NCI-H2171 treated with DMSO at 0.1 percent for 48 hours (cell line): ENCODE data around the gene FOXP1.

Experiments used
- DNase-seq: peaks from one replicate; lab custom pipeline; 2025; lab: John Stamatoyannopoulos, UW

The FOXP1 gene

DNA sequence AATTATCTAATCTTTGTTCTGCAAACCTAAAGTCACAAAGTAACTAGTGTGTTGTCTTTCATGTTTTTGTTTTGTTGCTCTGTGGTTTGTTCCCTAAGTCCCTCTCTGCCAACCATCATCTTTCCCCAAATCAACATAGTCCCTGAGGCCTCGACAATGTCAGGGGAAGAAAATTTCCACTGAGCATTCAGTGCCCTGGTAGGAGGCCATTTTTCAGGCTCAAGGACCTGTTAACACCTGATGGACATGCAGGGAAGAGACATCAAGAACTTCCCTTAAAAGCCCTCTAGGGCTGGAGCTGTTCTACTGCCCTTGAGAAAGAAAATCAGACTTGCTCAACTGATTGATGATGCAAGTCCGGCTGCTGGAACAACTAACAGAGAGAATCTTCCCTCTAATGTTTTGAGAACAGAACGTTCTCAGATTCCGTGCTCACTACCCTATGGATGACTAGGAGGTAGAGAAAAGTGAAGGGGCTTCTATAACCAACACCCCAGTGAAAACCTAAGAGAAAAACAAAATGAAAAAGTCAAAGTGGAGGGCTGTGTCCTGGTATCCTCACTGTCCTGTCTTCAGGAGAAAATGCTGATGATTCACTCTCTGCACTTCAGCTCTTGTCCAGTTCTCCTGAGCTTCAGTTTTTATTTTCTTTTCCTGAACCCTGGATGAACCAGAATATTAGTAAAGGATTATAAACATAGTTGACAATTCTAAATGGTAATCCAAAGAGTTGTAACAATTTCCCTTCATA, 373.1 kb downstream of the FOXP1 start:
- DNase-seq = no peak

DNA sequence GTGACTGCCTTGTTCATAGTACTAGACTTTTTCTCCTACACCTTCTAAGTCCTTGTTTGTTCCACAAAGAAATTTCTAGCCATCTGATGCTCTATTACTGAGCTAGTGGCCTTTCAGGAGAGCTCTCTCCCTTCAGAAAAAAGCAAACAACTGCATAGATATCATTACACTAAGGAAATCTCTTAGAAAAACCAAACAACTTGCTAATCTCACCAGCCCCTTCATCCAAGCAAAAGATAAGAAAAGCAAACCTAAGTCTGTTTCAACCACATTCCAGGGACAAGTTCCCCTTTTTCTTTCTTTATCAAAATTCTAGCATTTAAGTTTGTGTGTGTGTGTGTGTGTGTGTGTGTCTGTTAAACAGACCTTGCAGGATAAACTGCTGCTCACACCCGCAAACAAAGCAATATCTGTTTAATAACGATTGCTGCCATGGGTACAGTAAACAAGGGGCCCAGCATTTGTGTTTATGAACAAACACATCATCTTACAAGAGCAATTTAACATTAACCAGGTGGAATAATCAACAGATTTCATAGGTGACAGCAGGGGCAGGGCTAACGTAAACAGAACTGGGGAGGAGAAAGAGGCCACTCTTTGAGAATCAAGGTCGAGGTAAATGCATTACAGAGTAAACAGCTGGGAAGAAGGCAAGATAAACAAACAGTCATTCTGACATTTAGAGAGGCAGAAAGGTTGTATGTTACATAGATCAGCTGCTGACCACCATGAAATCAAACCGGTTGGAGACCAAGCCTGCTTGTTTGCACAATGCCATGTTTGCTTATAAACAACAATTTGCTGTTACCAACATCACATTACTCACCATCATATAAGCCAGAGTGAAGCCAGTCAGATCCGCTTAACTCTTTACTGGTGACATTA, 375.1 kb downstream of the FOXP1 start:
- DNase-seq = peak; percentile 58

DNA sequence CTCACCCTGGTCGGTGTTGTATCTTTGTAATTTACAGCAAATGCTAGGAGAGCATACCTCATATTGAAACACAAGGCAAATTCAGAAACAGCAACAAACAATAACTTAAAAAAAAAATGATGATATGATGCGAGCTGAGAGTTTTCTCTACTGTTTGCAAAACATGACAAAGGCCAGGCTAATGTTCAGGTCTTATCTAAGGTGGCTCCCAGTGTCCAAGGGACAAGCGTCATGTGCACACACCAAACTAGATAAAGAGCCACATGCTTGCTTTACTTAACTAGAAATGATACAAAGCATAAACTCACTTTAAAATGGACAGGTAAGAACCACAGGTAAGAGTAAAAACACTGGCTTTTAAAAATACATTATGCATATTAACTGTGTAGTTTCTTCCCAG, 375.9 kb downstream of the FOXP1 start:
- no peak for DNase-seq

DNA sequence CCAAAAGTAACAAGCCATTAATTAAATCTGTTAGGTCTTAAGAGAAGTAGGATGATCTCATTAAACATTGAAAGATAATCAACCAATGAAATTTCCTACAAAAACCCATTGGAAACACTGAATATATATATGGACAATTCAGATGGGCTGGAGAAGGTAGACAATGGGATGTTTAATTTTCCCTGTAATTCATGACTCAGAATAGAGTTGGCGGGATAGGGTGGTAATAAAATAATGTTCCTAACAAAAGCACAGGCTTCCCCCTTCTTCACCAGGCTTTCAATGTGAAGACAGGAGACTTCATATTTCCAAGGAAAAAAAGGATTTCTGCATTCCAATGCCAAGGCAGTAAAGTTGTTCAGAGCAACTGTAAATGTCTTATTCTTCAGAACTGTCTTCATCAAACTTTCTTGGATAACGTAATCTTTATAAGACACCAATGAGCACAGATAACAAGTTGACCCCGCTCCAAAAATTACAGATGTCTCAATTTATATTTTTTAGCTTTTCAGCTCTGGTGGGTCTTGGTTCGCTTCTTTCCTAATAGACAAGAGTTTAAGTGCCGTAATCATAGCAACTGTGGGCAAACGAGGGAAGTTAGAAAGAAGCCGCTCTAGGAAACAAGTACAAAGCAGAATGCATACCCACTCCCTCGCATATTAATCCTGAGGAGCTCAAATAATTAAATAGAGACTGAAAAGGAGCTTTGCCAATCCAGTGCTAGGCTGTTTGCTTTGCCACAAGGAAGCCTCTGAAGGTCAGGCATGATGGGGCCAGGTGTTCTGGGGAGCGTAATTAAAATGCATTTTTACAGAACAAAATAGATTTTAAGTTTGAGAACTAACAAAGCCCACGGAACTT, 377.0 kb downstream of the FOXP1 start:
- DNase-seq = no peak

DNA sequence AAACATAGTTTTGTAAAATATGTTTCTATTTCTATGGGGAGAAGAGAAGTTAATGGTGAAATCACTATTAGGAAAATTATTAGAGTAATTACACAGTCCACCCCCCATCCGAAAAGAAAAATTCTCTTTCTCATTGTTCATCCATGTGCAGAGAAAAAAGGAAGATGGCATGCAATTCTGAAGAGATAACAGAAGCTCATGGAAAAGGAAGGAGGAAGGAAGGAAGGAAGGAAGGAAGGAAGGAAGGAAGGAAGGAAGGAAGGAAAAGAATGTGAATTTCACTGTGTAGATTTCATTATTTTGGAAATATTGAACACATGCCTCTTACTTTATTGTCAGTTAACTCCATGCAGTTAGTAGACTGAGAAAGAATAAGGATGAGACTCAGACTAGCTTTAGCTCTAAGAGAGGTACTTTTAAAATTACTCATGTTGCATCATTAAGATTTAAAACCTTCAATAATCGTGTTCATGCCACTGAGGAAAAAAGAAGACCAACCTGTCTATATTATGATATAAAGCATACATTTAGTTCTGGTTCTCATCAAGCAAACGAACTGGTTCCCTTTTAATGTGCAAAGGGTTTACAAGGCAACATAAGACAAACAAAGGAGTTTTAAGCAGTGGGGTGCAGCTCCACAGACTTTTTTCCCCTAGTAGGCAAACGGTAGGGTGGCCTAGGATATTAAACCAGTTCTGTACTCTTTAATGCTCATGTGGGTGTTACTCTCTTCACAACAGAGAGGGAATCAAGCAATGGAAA, 379.6 kb downstream of the FOXP1 start:
- no peak for DNase-seq

DNA sequence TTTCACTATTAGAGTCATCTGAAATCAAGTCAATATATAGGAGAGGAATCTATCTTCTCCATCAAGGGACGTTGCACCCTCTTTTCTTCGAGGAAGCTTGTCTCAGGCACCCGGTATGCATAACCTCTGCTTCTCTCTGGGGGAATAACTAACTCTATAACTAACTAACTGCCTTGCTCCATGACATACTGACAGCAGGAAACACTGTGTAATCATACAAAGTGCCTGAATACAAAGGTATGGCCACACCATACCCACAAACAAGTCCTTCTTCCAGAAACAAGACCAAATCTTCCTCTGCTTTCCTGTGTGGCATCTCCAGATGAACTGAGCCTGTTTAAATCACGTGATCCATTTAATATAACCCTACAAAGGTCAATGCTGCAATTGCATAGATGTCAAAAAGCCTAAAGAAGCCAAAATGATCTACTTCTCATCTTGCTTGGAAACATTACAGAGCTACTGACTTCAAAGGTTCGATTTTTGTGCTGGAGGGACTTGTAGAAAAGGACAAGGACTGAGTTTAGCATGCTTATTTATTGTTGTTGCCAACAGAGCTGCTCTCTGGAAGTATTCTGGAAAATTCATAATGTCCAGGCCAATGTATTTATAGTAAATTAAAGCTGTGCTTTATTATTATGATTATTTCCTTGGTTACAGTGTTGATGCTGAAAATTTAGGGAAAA, 380.5 kb downstream of the FOXP1 start:
- DNase-seq = no peak

DNA sequence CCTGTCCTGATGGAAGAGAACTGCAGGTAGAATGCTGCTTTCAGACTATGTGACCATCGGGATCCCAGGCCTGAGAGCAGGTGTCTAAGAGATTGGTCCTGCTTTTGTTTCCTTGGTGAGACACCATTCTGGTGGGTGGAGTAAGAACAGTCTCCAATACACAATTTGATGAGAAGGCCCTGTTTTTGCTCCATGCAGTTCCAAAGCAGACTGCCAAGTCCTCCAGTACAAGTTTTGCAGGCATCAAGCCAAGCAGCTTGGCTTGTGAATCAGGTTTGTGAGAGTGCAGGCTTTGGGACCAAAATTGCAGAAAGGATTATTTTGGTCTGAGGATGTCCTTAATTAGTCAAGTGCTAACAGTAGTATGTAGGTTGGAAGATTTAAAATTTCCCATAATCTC, 381.6 kb downstream of the FOXP1 start:
- DNase-seq = no peak

DNA sequence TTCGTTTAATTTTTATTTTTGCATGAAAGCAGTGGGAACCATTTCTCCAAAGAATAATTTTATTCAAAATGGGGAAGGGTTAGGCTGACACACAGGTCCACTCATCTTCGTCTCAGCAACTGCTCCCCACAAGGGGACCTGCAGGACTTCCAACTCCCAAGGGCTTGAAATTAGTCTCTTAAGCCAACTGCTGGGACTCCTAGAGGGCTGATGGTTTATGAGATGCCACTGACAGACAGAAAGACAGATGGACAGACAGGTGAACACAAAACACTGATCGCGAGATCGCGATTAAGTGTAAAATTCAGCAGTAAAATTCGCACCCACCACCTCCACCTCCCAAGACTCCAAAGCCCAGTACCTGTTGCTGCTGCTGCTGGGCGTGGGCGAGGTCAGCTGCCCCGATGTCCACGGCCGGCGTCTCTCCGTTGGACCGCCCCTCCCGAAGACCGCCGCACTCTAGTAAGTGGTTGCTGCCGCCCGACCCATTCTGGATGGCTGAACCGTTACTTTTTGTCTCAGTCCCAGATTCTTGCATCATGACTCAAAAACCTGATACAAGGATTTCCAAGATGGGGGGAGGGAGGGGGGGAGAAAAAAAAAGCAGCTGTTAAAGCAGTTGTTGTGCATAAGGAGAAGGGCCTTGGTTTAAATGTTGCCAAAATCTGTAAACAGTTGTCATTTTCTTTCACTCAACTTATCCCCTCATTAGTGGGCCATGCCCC, 385.5 kb downstream of the FOXP1 start:
- no peak for DNase-seq

DNA sequence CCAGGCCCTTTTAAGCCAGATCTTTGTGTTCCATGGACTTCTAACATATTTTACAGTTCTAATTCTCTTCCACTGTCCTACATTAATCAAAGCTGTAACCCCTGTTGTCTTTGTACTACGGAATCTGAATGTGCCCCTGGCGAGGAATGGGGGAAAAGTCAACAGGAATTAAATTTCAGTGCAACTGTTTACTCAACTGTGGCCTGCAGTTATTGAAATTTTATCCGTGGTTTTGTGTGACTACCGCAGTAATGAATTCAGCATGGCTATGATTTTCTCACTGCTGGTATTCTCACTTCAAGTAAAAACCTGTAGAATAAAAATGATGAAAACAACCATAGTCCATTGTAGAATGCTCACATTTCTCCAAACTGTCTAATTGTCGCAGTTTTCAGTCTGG, 388.0 kb downstream of the FOXP1 start:
- DNase-seq = peak; percentile 63

DNA sequence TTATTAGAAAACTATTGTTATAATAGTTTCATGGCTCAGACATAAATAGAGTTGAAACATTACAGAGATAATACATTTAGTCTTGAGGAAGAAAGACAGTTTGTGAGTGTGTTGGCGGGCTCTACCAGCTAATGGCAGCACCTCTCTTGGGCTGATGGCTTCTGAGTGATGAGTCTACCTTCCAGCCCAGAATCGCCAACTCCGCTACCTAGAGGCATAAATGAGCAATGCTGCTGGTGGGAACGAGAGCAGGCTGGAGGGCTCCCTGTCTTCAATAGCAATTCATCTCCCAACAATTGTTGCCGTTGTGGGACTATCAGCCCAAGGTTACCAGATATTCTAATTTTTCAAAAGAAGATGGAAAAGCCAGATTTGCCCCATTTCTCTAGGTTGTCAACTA, 388.7 kb downstream of the FOXP1 start:
- DNase-seq = no peak

DNA sequence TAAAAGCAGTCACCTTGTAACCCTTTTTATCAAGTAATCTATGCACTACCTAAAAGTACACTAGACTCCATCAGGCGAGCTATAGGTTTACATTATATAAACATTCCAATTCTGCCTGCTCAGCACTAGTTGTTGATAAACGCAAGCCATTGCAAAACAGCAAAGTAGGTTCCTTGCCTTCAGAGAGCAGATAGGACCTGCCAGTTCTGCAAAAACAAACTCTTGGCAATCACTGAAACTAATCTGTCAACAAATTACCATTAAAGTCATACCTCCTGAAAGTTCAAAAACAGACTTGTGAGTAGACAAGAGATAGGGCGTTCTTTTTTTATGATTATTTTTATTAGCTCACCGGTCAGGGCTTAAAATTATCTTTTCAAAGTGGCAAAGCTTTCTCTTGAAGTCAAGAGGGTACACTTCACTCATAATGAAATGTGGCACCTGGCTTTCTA, 392.5 kb downstream of the FOXP1 start:
- DNase-seq = no peak

DNA sequence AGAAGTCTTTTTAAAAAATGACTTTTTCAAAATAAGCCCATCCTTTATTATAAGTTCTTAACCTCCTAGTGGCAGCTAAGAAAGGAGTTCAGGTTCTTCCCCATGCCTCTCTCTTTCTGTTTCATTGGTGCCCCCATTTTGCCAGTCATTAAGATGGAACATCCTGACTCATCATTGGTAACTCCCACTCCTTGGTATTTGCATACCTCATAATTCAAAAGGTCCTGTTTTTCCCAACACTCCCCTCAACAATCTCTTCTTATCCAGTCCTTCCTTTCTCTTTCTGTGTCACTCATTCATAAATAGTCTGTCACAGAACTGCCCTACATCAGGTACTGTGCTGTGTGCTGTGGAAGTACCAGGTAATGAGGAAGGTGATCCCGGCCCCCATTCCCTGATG, 394.0 kb downstream of the FOXP1 start:
- DNase-seq = no peak

DNA sequence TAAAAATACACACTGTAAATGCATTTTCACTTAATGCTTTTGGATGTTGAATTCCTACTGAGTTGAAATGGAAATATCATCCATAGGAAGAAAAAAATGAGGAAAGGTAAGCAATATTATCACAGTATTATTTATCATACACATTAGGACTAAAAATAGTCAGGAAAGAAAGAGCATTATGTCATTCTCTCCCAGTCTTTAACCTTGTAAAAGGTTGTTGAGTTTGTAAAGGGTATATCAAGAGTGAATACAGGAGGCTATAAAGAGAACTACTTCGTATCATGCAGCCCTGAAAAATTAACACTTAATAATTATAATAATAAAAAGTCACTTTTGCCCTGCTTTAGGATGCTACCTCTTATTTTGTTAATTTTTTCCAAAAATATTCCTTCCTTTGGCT, 395.8 kb downstream of the FOXP1 start:
- no peak for DNase-seq

DNA sequence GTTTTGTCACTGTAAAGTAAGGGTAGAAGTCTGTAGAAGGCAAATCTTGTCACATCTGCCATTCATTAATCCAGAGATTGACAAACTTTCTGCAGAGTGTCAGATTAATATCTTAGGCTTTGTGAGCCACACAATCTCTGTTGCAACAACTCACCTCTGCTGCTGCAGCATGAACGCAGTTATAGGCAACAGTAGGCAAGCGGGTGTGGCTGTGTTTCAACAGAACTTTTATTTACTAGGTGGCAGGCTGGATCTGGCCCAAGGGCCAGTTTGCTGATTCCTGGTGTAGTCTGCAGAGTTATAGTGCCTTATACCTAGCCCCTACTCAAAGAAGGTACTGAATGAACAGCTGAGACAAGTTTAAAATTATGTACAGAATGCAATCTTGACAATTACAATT, 396.7 kb downstream of the FOXP1 start:
- no peak for DNase-seq

DNA sequence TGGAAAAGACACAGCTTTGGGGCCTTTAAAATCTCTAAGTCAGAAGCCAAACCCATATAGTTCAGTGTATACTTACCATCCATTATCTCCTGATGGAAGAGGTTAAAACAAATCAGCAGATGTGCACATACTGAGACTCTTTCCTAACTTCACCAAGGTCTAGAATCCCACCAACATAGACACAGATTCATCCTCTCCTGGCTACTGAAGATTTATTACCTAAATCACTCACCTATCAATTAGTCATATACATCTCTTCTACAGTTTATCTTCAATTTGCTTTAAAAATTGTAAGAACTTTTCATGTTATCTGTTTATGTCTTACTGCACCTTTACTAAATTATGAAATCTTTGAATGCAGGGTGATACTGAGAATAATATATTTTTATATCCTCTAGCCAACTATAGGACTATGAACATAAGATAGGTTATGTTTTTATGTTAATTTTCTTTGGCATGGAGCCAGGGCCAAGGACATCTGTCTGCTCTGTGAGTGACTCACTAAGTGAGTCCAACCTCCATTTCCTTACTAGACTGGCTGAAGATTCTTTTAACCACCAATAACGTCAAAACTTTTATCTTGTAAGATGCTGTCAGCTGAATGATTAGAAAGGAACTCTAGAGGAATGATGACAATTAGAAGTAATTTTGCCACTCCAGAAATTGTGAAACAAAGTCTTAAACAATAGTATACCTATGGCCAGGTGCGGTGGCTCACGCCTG, 397.6 kb downstream of the FOXP1 start:
- DNase-seq = no peak

DNA sequence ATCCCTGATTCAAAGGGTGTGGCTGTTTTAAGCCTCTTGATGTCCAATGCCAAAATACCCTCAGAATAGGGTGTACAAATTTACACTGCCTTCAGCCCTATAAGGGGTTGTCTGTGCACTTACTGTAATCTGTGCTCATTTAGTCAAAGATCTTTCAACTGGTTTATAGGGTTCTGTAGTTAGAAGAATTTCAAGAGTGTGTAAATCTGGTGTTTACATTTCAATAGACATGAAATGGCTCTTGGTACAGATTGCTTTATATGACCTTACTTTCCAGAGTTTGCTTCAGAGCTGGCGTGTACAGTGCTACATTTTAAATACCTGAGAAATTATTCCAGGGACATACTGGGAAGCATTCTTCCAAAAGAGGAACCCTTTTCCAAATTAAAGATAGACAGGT, 399.3 kb downstream of the FOXP1 start:
- no peak for DNase-seq

DNA sequence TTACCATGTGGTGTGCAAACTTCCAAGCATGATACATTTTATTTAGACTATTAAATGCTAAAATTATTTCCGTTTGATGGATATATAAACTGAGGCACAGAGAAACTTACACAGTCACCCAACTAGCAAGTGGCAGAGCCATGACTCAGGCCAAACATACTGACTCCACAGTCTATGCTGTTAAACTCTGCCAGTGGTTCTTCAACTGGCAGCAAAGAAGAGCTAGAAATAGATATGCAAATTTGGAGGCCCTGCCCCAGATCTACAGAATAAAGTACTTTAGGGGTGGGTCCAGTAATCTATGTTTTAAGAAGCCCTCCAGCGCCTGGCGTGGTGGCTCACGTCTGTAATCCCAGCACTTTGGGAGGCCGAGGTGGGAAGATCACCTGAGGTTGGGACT, 400.0 kb downstream of the FOXP1 start:
- no peak for DNase-seq

DNA sequence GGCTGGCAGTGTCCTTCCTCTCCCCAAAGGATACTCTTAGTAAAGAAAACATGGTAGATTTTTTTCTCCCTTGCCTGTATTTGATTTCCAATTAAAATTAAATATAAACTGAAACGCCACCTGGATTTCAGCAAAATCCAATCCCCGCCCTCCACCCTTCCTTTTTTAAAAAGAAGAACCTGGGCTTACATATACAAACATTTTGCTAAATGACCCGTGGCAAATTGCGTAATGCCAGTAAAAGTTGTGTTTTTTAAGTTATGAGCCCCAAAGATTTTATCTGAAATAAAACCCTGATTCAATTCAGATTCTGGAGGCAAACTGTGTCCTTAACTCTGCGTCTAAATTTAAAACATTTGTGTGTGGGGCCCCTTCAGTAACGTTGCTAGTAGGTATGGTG, 403.0 kb downstream of the FOXP1 start:
- DNase-seq = no peak

DNA sequence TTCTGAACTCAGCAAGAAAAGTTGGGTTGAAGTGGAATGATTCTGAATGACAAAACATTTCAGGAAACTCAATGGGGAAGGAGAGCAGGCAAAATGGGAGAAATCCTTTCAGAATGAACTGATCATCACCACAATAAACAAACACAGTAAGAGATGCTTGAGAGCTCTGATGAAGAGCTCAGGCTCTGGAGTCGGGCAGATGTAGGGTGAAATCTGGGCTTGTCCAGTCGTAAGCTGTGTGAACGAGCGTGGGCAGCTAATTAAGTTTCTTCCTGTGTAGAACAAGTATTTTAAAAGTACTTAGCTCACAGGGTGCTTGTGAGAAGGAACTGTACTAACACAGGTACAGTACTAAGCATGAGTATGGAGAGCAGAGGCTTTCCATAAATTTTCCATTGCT, 406.2 kb downstream of the FOXP1 start:
- no peak for DNase-seq

DNA sequence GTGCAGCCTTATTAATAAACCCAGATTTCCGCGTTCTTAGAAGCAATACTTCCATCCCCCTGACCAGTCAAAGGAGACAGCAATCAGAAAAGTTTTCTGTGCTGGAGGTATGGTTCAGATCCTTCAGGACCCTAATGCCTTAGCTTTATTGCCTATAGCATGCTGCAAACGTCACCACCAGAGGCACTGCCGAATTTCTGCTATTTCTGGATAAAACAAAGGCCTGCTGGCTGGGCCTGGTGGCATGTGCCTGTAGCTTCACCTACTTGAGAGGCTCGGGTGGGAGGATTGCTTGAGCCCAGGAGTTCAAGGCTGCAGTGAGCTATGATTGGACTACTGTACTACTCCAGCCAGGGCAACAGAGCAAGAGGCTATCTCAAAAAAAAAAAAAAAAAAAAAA, 407.2 kb downstream of the FOXP1 start:
- DNase-seq = no peak
